CD4-positive, alpha-beta T cell treated with Interleukin-12 subunit alpha and Interleukin-12 subunit beta, for 1 hour (primary cell): ENCODE measurements around the gene SPAST.
"Not testable (repeated sequence)": the region's sequence is repeated elsewhere in the genome, so short reads cannot be mapped to it uniquely, and the experiment has no call there.

ENCODE experiments used
- DNase-seq: peaks from one replicate; pipeline ENCODE4 v3.0.0-alpha.2; 2020

SPAST gene

GRCh38 chr2:32063310-32064020 is at the start of gene SPAST:
Gene SPAST (plus strand): TSS chr2:32063556. CDS start chr2:32063832, 276 bp downstream.
- peak; percentile 97 for DNase-seq

DNA sequence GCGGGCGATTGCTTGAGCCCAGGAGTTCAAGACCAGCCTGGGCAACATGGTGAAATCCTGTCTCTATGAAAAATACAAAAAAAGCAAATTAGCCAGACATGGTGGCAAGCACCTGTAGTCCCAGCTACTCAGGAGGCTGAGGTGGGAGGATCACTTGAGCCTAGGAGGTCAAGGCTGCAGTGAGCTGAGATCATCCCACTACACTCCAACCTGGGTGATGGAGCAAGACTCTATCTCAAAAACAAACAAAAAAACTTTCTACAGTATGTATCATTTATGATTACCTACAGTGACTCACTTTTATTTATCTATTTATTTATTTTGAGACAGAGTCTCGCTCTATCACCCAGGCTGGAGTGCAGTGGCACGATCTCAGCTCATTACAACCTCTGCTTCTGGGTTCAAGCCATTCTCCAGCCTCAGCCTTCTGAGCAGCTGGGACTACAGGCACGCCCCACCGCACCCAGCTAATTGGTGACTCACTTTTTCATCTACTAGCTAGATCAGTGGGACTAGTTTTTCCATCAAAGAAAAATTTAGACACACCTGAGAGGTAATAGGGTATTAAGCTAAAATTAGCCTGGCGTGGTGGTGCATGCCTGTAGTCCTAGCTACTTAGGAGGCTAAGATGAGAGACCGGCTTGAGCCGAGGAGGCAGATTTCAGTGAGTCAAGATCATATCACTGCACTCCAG is 44.4 kb upstream of the SPAST start:
- not testable (repeated sequence) for DNase-seq

DNA sequence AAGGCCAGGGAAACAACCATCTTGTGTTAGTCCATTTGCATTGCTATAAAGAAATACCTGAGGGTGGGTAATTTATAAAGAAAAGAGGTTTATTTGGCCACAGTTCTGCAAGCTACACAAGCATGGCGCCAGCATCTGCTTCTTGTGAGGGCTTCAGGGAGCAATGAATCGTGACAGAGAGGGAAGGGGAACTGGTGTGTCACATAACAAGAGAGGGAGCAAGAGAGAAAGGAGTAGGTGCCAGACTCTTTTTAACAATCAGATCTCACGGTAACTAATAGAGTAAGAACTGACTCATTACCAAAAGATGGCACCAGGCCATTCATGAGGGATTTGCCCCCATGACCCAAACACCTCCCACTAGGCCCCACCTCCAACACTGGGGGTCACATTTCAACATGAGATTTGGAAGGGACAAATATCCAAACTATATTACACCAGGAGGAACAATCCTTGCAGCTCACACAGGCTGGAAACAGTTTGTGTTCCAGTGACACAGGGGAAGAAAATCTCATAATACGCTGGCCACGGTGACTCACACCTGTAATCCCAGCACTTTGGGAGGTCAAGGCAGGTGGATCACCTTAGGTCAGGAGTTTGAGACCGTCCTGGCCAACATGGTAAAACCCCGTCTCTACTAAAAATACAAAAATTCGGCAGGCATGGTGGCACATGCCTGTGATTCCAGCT is 29.0 kb upstream of the SPAST start:
- not testable (repeated sequence) for DNase-seq

DNA sequence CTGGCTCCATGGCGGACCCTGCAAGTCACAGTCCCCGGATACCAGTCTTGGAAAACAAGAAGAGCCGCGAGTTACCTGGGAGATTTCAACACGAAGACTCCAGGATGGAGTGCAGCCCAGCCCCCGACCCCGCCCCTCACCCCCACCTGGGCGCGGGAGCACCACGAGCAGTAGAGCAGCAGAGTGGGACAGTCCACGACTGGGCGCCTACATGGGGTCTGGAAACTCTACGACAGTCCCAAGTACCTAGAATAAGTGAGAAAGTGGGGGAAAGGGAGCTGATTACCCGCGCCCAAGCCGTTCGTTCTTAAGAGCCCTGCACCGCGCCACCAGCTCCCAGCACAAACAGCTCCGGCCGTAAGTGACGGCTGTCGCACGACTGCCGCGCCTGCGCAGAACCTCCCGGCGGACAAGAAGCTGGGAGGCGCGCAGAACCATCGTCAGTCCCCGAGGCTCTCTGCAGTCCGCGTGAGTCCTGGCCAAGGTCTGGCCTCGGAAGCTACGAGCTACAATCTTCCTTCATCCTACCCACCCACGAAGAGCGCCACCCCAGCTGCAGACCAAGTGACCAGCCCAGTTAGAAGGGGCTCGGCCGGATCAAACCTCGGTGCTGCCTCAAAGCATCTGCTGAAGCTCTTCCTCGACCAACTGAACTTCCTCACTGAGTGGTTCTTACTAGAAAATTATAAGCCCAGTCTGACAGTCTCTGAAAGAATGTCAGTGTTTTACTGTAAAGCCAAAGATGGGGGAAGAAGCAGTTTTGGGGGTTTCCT is 23.7 kb upstream of the SPAST start, which contains the start of gene DPY30:
Gene DPY30, minus strand, starts transcription at position 359 of the 773 bp plus-strand sequence. Its CDS starts 349 bp downstream, at position 10.
- DNase-seq = peak; percentile 92

- DNase-seq = no peak
Observed at GRCh38 chr2:32043561-32043960, 19.8 kb upstream of the SPAST start.

- DNase-seq = no peak
Observed at GRCh38 chr2:32051836-32052439, 11.4 kb upstream of the SPAST start.

GRCh38 chr2:32054583-32054982 is 8.8 kb upstream of the SPAST start:
- not testable (repeated sequence) for DNase-seq

DNA sequence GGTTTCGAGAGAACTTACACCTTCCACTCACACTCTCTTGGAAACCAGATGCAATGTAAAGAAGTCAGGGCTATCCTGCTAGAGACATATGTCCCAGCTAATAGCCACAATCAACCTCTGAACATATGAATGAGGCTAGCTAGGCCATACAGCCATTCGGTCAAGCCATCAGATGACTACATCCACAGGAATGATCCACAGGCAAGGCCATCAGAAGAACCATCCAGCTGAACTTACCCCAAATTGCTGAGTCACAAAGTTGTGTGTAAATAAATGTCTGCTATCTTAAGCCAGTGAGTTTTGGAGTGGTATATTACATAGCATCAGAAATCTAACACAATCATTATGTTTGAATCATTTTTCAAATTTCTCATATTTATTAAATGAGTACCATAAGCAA is 5.2 kb upstream of the SPAST start:
- DNase-seq = no peak

- DNase-seq = no peak
Observed at GRCh38 chr2:32060266-32060665, 3.1 kb upstream of the SPAST start.

- DNase-seq = no peak
Observed at GRCh38 chr2:32061430-32061829, 1.9 kb upstream of the SPAST start.

DNA sequence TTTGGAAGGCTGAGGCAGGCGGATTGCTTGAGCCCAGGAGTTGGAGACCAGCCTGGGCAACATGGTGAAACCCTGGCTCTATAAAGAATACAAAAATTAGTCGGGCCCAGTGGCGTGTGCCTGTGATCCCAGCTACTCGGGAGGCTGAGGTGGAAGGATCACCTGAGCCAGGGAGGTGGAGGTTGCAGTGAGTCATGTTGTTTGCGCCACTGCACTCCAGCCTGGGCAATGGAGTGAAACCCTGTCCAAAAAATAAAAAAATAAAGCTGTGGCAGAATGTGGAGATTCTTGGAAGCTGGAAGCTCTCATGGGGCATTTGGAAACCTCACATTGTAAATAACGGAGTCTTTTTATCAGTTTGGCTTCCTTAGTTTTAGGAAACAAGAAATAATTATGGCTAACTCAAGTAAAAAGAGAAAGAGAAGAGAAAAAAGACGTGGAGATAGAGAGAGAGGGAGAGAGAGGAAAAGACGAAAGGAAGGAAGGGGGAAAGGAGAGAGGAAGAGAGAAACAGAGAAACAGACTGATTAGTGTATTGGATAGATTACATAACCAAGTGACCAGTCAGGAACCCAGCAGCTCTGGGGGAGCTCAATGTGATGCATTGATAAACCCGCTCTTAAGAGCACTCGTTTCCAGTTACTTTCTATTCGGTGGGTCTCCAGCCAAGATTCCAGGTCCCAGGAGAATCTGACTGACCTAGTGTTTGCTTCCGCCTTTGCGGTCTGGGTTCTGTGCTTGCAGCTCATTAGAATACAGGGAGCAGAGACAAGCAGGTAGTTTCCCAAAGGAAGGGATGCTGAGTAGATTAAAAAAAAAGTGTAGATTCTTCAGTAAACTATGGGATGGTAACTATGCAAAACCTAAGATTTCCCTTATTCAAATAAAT is 1.1 kb upstream of the SPAST start:
- DNase-seq = peak; percentile 10

- DNase-seq = no peak
Observed at GRCh38 chr2:32064021-32064601, 755 bp downstream of the SPAST start.

- no peak for DNase-seq
Observed at GRCh38 chr2:32064713-32065112, 1.4 kb downstream of the SPAST start.

- DNase-seq = no peak
Observed at GRCh38 chr2:32067549-32067948, 4.2 kb downstream of the SPAST start.

- no peak for DNase-seq
Observed at GRCh38 chr2:32074134-32074506, 10.8 kb downstream of the SPAST start.

DNA sequence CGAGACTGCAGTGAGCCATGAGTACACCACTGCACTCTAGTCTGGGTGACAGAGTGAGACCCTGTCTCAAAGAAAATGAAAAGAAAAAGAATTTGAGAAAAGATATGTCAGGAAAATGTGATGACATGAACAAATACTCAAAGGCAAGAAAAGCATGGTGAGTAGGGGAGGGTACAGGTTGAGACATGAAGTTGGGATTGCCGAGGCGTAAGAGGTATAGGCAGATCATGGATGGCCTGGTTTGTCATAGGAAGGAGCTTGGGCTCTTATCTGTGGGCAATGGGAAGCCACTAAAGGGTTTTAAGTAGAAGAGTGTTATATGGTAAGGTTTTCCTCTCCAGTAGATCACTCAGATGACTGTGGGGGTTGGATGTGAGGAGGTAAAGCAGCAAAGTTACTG is 32.3 kb downstream of the SPAST start:
- DNase-seq = no peak

DNA sequence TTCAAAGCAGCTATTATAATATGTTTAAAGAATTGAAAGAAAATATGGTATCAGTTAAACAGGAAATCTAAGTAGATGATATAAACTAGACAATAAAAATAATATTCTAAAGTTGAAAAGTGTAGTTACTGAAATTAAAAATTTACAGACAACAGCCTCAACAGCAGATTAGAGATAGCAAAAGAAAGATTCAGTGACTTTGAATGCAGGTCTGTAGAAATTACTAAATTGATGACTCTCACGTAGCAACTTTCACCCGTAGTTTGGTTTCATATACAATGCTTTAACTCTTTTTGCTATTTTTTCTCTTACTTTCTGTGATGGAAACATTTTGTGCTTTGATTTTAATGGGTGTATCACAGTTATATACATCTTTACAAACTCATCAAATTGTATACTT is 44.8 kb downstream of the SPAST start:
- DNase-seq = no peak

GRCh38 chr2:32118055-32118454 is 54.7 kb downstream of the SPAST start:
- no peak for DNase-seq

DNA sequence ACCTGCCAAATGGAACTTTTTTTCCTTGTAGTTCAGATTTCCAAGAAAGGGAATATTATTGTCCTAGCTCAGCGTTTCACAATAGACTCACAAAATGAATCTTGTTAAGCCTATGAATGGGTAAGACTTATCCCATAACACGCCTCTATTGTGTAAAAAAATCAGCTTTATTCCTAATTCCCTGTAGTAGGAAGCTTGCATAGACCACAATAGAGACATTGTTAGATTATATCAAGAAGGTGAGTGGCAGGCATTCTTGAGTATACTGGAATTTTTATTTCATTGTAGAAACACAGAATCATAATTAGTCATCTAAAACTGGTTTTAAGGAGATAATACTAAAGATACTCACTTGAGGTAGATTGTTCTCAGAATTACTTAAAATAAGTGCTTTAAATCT is 55.8 kb downstream of the SPAST start:
- no peak for DNase-seq

- DNase-seq = no peak
Observed at GRCh38 chr2:32124660-32125059, 61.3 kb downstream of the SPAST start.

DNA sequence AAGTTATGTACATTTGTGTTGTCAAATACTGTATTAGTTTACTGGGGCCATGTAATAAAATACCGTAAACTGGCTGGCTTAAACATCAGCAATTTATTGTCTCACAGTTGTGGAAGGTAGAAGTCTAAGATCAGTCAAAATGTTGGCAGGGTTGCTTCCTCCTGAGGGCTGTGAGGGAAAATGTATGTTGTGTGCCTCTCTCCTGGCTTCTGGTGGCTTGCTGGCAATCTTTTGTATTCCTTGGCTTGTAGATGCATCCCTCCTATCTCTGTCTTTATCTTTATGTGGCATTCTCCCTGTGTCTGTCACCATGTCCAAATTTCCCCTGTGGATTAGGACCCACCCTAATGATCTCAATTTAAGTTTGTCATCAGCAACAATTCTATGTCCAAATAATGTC is 65.3 kb downstream of the SPAST start:
- no peak for DNase-seq
